ENCODE measurements around the gene SUFU. TPM values are rescaled to one million over a fixed set of nuclear protein-coding genes. Genes with fewer than 3 reads are reported as not detected.

Gene SUFU
- total RNA-seq, 1 donor from 2014 or later, result 0.79 TPM

- FAIRE-seq, result no peak
- no peak for DNase-seq (ENCODE audit: low read depth)
- TF ChIP-seq CTCF (IDR thresholded peaks at IDR 0.05; ENCODE audit: insufficient read depth, low read length, severe bottlenecking), result no peak
- Histone ChIP-seq H3K4me3 (ENCODE audit: low read depth, low read length) (no peak overlapping the region), H3K36me3 (ENCODE audit: control insufficient read depth, insufficient read depth, low read length) (no peaks in the 10 kb centered on the region), H3K27me3 (ENCODE audit: control insufficient read depth, insufficient read depth, low read length) (no peaks in the 10 kb centered on the region)
These were observed 53.8 kb downstream of the SUFU start for GRCh38 chr10:102557569-102557968.

- no peak for TF ChIP-seq CTCF (IDR thresholded peaks at IDR 0.05; ENCODE audit: insufficient read depth, low read length, severe bottlenecking)
- FAIRE-seq (no peak), DNase-seq (ENCODE audit: low read depth) (no peak)
- H3K36me3 ChIP-seq (ENCODE audit: control insufficient read depth, insufficient read depth, low read length), result no peaks in the 10 kb centered on the region
- no peak overlapping the region for H3K4me3 ChIP-seq (ENCODE audit: low read depth, low read length)
- H3K27me3 ChIP-seq (ENCODE audit: control insufficient read depth, insufficient read depth, low read length), result no peaks in the 10 kb centered on the region
These were observed 56.0 kb downstream of the SUFU start for GRCh38 chr10:102559764-102560163.

DNA sequence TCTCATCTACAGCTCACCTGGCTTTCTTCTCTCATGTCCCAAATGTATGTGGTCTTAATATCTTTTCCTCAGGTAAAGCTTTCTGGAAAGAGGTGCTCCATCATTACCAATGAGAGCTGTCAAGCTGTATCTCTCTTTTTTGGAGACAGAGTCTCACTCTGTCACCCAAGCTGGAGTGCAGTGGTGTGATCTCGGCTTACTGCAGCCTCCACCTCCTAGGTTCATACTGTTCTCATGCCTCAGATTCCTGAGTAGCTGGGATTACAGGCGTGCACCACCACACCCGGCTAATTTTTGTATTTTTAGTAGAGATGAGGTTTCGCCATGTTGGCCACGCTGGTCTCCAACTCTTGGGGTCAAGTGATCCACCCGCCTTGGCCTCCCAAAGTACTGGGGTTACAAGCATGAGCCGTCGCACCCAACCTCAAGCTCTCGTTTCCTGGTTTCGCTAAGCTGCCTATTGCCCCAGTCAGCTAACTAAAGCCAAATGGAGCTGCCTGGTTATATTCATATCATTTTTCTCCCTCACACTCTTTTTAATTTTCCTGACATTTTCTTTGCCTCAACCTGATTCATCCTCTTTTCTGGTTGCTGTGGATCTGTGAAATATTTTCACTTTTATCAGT, 60.5 kb downstream of the SUFU start:
- TF ChIP-seq CTCF (IDR thresholded peaks at IDR 0.05; ENCODE audit: insufficient read depth, low read length, severe bottlenecking), result no peak
- Histone ChIP-seq H3K27me3 (ENCODE audit: control insufficient read depth, insufficient read depth, low read length) (no peaks in the 10 kb centered on the region), H3K36me3 (ENCODE audit: control insufficient read depth, insufficient read depth, low read length) (no peaks in the 10 kb centered on the region), H3K4me3 (ENCODE audit: low read depth, low read length) (no peak overlapping the region)
- DNase-seq (ENCODE audit: low read depth) (no peak), FAIRE-seq (no peak)

DNA sequence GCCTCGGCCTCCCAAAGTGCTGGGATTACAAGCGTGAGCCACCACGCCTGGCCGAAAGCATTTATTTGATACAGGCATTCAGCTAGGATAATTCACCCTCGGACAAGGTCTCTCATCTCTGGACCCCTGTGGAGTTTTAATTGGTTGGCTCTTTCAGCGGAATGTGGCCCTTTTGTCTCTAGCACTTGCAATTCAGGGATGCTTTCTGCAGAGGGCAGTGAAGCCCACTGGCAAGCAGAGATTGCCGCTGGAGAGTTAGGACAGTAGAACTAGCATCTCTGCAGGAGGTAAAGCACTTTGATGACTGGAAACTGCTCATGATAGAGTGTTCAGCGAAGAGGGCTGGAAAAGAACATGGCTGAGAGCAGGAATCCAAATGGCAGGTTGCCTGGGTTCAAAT, 62.0 kb downstream of the SUFU start:
- FAIRE-seq (no peak), DNase-seq (ENCODE audit: low read depth) (no peak)
- Histone ChIP-seq H3K27me3 (ENCODE audit: control insufficient read depth, insufficient read depth, low read length) (no peaks in the 10 kb centered on the region), H3K36me3 (ENCODE audit: control insufficient read depth, insufficient read depth, low read length) (no peaks in the 10 kb centered on the region), H3K4me3 (ENCODE audit: low read depth, low read length) (no peak overlapping the region)
- no peak for TF ChIP-seq CTCF (IDR thresholded peaks at IDR 0.05; ENCODE audit: insufficient read depth, low read length, severe bottlenecking)

DNA sequence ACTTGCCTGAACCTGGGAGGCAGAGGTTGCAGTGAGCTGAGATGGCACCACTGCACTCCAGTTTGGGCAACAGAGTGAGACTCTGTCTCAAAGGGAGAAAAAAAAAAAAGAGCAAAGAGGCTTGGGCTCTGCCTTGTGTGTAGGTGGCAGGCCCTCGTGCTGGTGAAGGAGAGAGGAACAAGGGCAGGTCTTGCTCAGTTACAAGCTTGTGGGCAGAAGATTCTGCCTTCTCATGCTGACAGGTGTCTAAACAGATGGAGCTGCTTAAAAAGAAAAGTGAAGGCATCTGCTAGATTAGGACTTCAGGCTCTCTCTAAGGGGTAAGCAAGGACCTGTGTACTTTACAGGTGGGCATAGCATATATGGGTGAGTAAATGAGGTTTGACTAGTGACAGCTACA, 75.0 kb downstream of the SUFU start:
- DNase-seq (ENCODE audit: low read depth) (no peak), FAIRE-seq (no peak)
- Histone ChIP-seq H3K4me3 (ENCODE audit: low read depth, low read length) (no peak overlapping the region), H3K36me3 (ENCODE audit: control insufficient read depth, insufficient read depth, low read length) (no peaks in the 10 kb centered on the region), H3K27me3 (ENCODE audit: control insufficient read depth, insufficient read depth, low read length) (no peaks in the 10 kb centered on the region)
- no peak for TF ChIP-seq CTCF (IDR thresholded peaks at IDR 0.05; ENCODE audit: insufficient read depth, low read length, severe bottlenecking)

GRCh38 chr10:102579328-102579727, 75.6 kb downstream of the SUFU start:
- H3K4me3 ChIP-seq (ENCODE audit: low read depth, low read length), result no peak overlapping the region
- DNase-seq (ENCODE audit: low read depth) (no peak), FAIRE-seq (no peak)
- no peak for TF ChIP-seq CTCF (IDR thresholded peaks at IDR 0.05; ENCODE audit: insufficient read depth, low read length, severe bottlenecking)
- H3K27me3 ChIP-seq (ENCODE audit: control insufficient read depth, insufficient read depth, low read length), result no peaks in the 10 kb centered on the region
- H3K36me3 ChIP-seq (ENCODE audit: control insufficient read depth, insufficient read depth, low read length), result no peaks in the 10 kb centered on the region

All from bronchial epithelial cell (primary cell).